HEK293 (cell line): Measurements from ENCODE around the gene EFCAB14.

Experiments
- BCL6B ChIP-seq: fragments of 450-650 bp; formaldehyde crosslinking; IDR thresholded peaks from 2 replicates; pipeline ENCODE4 v1.5.1; 2017; ENCODE audit warnings: missing biosample characterization, missing genetic modification characterization
- EGR2 ChIP-seq: fragments of 450-650 bp; formaldehyde crosslinking; IDR thresholded peaks from 2 replicates; pipeline ENCODE4 v1.5.1; 2016; ENCODE audit warnings: low read depth, missing biosample characterization, missing genetic modification characterization
- HOXA7 ChIP-seq: sonication (generic); formaldehyde crosslinking; IDR thresholded peaks from 2 replicates; pipeline ENCODE4 v1.8.1; 2022; ENCODE audit warnings: missing genetic modification reagents, borderline replicate concordance
- KLF16 ChIP-seq: fragments of 450-650 bp; formaldehyde crosslinking; IDR thresholded peaks from 2 replicates; pipeline ENCODE4 v1.5.1; 2017; ENCODE audit warnings: missing biosample characterization, missing genetic modification characterization
- KLF8 ChIP-seq: fragments of 450-650 bp; formaldehyde crosslinking; IDR thresholded peaks from 2 replicates; pipeline ENCODE4 v1.5.1; 2016; ENCODE audit warnings: missing biosample characterization, missing genetic modification characterization
- PRDM1 ChIP-seq: fragments of 450-650 bp; formaldehyde crosslinking; IDR thresholded peaks from 2 replicates; pipeline ENCODE4; 2016; ENCODE audit warnings: missing biosample characterization, missing genetic modification characterization
- PRDM6 ChIP-seq: fragments of 450-650 bp; formaldehyde crosslinking; IDR thresholded peaks from 2 replicates; pipeline ENCODE4 v1.5.1; 2017; ENCODE audit warnings: missing biosample characterization, missing genetic modification characterization
- SCRT2 ChIP-seq: fragments of 450-650 bp; formaldehyde crosslinking; IDR thresholded peaks from 2 replicates; pipeline ENCODE4 v1.5.1; 2016; ENCODE audit warnings: missing biosample characterization, missing genetic modification characterization
- SP3 ChIP-seq: fragments of 450-650 bp; formaldehyde crosslinking; IDR thresholded peaks from 2 replicates; pipeline ENCODE4 v1.5.1; 2016; ENCODE audit warnings: missing biosample characterization, missing genetic modification characterization
- WT1 ChIP-seq: fragments of 450-650 bp; formaldehyde crosslinking; IDR thresholded peaks from 2 replicates; pipeline ENCODE4 v1.5.1; 2016; ENCODE audit warnings: missing biosample characterization, missing genetic modification characterization
- ZBTB11 ChIP-seq: fragments of 450-650 bp; formaldehyde crosslinking; conservative IDR thresholded peaks from 2 replicates; pipeline ENCODE4 v1.5.1; 2016; ENCODE audit warnings: low read depth, missing biosample characterization, missing genetic modification characterization
- ZBTB48 ChIP-seq: fragments of 450-650 bp; formaldehyde crosslinking; IDR thresholded peaks from 2 replicates; pipeline ENCODE4 v1.5.1; 2016; ENCODE audit warnings: missing biosample characterization, missing genetic modification characterization
- ZEB2 ChIP-seq: fragments of 450-650 bp; formaldehyde crosslinking; IDR thresholded peaks from 2 replicates; pipeline ENCODE4 v1.5.1; 2016; ENCODE audit warnings: missing biosample characterization, missing genetic modification characterization
- ZFP41 ChIP-seq: fragments of 450-650 bp; formaldehyde crosslinking; IDR thresholded peaks from 2 replicates; pipeline ENCODE4 v1.5.1; 2016; ENCODE audit warnings: missing biosample characterization, missing genetic modification characterization, borderline replicate concordance
- ZNF202 ChIP-seq: fragments of 450-650 bp; formaldehyde crosslinking; IDR thresholded peaks from 2 replicates; pipeline ENCODE4 v1.5.1; 2016; ENCODE audit warnings: missing biosample characterization, missing genetic modification characterization, borderline replicate concordance
- ZNF280D ChIP-seq: fragments of 450-650 bp; formaldehyde crosslinking; IDR thresholded peaks from 2 replicates; pipeline ENCODE4 v1.5.1; 2016; ENCODE audit warnings: missing biosample characterization, missing genetic modification characterization
- ZNF555 ChIP-seq: fragments of 450-650 bp; formaldehyde crosslinking; conservative IDR thresholded peaks from 2 replicates; pipeline ENCODE4 v1.5.1; 2017; ENCODE audit warnings: missing biosample characterization, mild to moderate bottlenecking, missing genetic modification characterization, inconsistent platforms
- ZNF791 ChIP-seq: fragments of 450-650 bp; formaldehyde crosslinking; IDR thresholded peaks from 2 replicates; pipeline ENCODE4 v1.5.1; 2016; ENCODE audit warnings: missing biosample characterization, missing genetic modification characterization
- ZSCAN16 ChIP-seq: fragments of 450-650 bp; formaldehyde crosslinking; IDR thresholded peaks from 2 replicates; pipeline ENCODE4 v1.5.1; 2016; ENCODE audit warnings: missing biosample characterization, missing genetic modification characterization
- ZSCAN30 ChIP-seq: fragments of 450-650 bp; IDR thresholded peaks from 2 replicates; pipeline ENCODE4 v1.5.1; 2018; ENCODE audit warnings: missing biosample characterization, mild to moderate bottlenecking, missing genetic modification characterization, moderate library complexity

Gene EFCAB14

GRCh38 chr1:46687093-46687659, 31.7 kb downstream of the EFCAB14 start (continued):
- TF ChIP-seq KLF16 (no peak), ZNF280D (tag by site-specific recombination) (no peak), SCRT2 (tag by site-specific recombination) (peak; percentile 53), PRDM1 (0 out of 2 replicates have a peak, but pooled peaks have one; percentile 8), SP3 (tag by site-specific recombination) (no peak), ZNF202 (tag by site-specific recombination) (no peak), ZNF791 (tag by site-specific recombination) (no peak), ZSCAN30 (no peak), ZEB2 (tag by site-specific recombination) (no peak), KLF8 (tag by site-specific recombination) (no peak), EGR2 (tag by site-specific recombination) (no peak), HOXA7 (no peak), ZSCAN16 (tag by site-specific recombination) (no peak), ZNF555 (no peak), ZBTB11 (no peak), BCL6B (tag by site-specific recombination) (peak; percentile 72; the same call in 1 of the 2 replicates), ZFP41 (no peak), ZBTB48 (tag by site-specific recombination) (no peak), PRDM6 (tag by site-specific recombination) (peak; percentile 98), WT1 (tag by site-specific recombination) (no peak)
